GM19452 (cell line): ENCODE measurements around the gene CCDC192.
"Not testable (repeated sequence)": the region's sequence is repeated elsewhere in the genome, so short reads cannot be mapped to it uniquely, and the experiment has no call there.

Source experiments
- ATAC-seq: cut with Tn5 transposase; IDR thresholded peaks from one replicate; pipeline ENCODE4 v1.9.1; 2021; ENCODE audit not compliant: unreplicated experiment

The CCDC192 gene

GRCh38 chr5:127702926-127703561 is at the start of gene CCDC192:
CCDC192 (plus strand) TSS chr5:127703391; CDS start chr5:127703446, 55 bp downstream.
- ATAC-seq, result no peak

GRCh38 chr5:127656825-127657224 is 46.4 kb upstream of the CCDC192 start:
- ATAC-seq, result no peak

GRCh38 chr5:127660047-127660733 is 43.0 kb upstream of the CCDC192 start:
- no peak for ATAC-seq

- ATAC-seq, result no peak
Measured at GRCh38 chr5:127664093-127664492, 39.1 kb upstream of the CCDC192 start.

GRCh38 chr5:127665641-127666040 is 37.5 kb upstream of the CCDC192 start:
- no peak for ATAC-seq

- no peak for ATAC-seq
Measured at GRCh38 chr5:127666043-127666716, 37.0 kb upstream of the CCDC192 start.

- ATAC-seq, result no peak
Measured at GRCh38 chr5:127667926-127668325, 35.3 kb upstream of the CCDC192 start.

GRCh38 chr5:127671218-127671617 is 32.0 kb upstream of the CCDC192 start:
- ATAC-seq, result no peak

- no peak for ATAC-seq
Measured at GRCh38 chr5:127673117-127673800, 29.9 kb upstream of the CCDC192 start.

- ATAC-seq, result not testable (repeated sequence)
Measured at GRCh38 chr5:127676951-127677350, 26.2 kb upstream of the CCDC192 start.

- not testable (repeated sequence) for ATAC-seq
Measured at GRCh38 chr5:127679691-127680330, 23.4 kb upstream of the CCDC192 start.

GRCh38 chr5:127680595-127680994 is 22.6 kb upstream of the CCDC192 start:
- ATAC-seq, result no peak

GRCh38 chr5:127683008-127683407 is 20.2 kb upstream of the CCDC192 start:
- ATAC-seq, result no peak

GRCh38 chr5:127684726-127685467 is 18.3 kb upstream of the CCDC192 start:
- ATAC-seq, result no peak

GRCh38 chr5:127685662-127686061 is 17.5 kb upstream of the CCDC192 start:
- no peak for ATAC-seq

- no peak for ATAC-seq
Measured at GRCh38 chr5:127686424-127686823, 16.8 kb upstream of the CCDC192 start.

GRCh38 chr5:127694518-127695171 is 8.5 kb upstream of the CCDC192 start:
- no peak for ATAC-seq

GRCh38 chr5:127695346-127695745 is 7.8 kb upstream of the CCDC192 start:
- no peak for ATAC-seq

- no peak for ATAC-seq
Measured at GRCh38 chr5:127696683-127697082, 6.5 kb upstream of the CCDC192 start.
